Right lobe of liver (tissue), 6 donors: ENCODE data around the gene ANKRD31. TPM values are rescaled to one million over a fixed set of nuclear protein-coding genes. Genes with fewer than 3 reads are reported as not detected.
"Not testable (repeated sequence)": the region's sequence is repeated elsewhere in the genome, so short reads cannot be mapped to it uniquely, and the experiment has no call there.

Experiments used
- ATAC-seq, 4 donors: fragments of 200-7000 bp; cut with Tn5 transposase; one replicate each; pipeline ENCODE4 v1.9.1; 2020; ENCODE audit warnings: mild to moderate bottlenecking in 4 of 4, moderate library complexity in 4 of 4
- DNase-seq, 3 donors: peaks; one replicate each; pipeline ENCODE4 v3.0.0-alpha.2; 2020
- H3K27ac ChIP-seq, 3 donors: fragments of 200-600 bp; one replicate each; pipeline ENCODE4 v1.8.0; 2022
- H3K27me3 ChIP-seq, 2 donors: fragments of 200-600 bp; one replicate each; pipeline ENCODE4 v1.8.0; 2022
- H3K36me3 ChIP-seq, 4 donors: fragments of 200-600 bp; sonication (generic) in 1 of 4; one replicate each; pipeline versions ENCODE4 v1.5.1 to v1.8.0; 2017 to 2022; ENCODE audit warnings: control low read depth in 1 of 4
- H3K4me1 ChIP-seq, 4 donors: fragments of 200-600 bp; sonication (generic) in 1 of 4; one replicate each; pipeline versions ENCODE4 v1.5.1 to v1.8.0; 2017 to 2022; ENCODE audit warnings: control low read depth in 1 of 4
- H3K4me3 ChIP-seq, 3 donors: fragments of 200-600 bp; one replicate each; pipeline ENCODE4 v1.8.0; 2022
- H3K9me3 ChIP-seq, 4 donors: fragments of 200-600 bp; sonication (generic) in 1 of 4; one replicate each; pipeline versions ENCODE4 v1.5.1 to v1.8.0; 2017 to 2022; ENCODE audit warnings: control low read depth in 1 of 4
- CTCF ChIP-seq, 4 donors: fragments of 200-600 bp in 3 of 4; fragments of 450-650 bp in 1 of 4; IDR thresholded peaks; one replicate each; pipeline versions ENCODE4 v1.5.1 to v1.8.0; 2016 to 2022; ENCODE audit warnings: antibody characterized with exemption in 4 of 4, mild to moderate bottlenecking in 2 of 4
- POLR2A ChIP-seq: fragments of 450-650 bp; IDR thresholded peaks from one replicate; pipeline ENCODE4 v1.6.1; 2017; ENCODE audit warnings: antibody characterized with exemption, mild to moderate bottlenecking
- WGBS: methylation state at CpG from one replicate; pipeline ENCODE4 v1.1.6; 2018; ENCODE audit warnings: low coverage, low lambda C conversion rate; ENCODE audit not compliant: insufficient coverage; ENCODE audit errors: missing lambda C conversion rate; 5-methylcytosine and 5-hydroxymethylcytosine counted together
- intact Hi-C, 2 donors: fragments of 100-400 bp; cut with DNase I; formaldehyde crosslinking; loops; one replicate each; pipeline versions ENCODE4 v1.11.2 to v1.14.1; 2022
- total RNA-seq, 6 experiments: library from RNA; depleted of rRNA in 2 of 6; stranded (reverse); fragments of >200 nt in 2 of 6; fragmentation: NEBNext Ultra II Directional in 3 of 6; extraction: Animal tissue kit (Norgen Biotek cat#: 25700) in 3 of 6; gene quantifications; one replicate each; pipeline versions ENCODE4 v1.1.0 to v1.2.4, GENCODE V29; 2016 to 2023
- donor health status: DM: no; HTN: yes; CAD: no.
- donor health status: DM: no; HTN: no; CAD: no.
- donor health status: DM: no; HTN: no; CAD: no.
- donor health status: DM: no; HTN: yes; CAD: no.
- donor health status: DM: no; HTN: yes; CAD: no.

ANKRD31 gene
- total RNA-seq, 6 experiments from 2014 or later, result 0.02 to 0.15 (median 0.12) TPM; not detected in 1

GRCh38 chr5:75091597-75091996 is 145.1 kb downstream of the ANKRD31 start:
- H3K27me3 ChIP-seq, result no peaks in the 10 kb centered on the region
- no peak for TF ChIP-seq POLR2A
- no peak for TF ChIP-seq CTCF (IDR thresholded peaks at IDR 0.05)
- no peaks in the 10 kb centered on the region for H3K9me3 ChIP-seq
- H3K36me3 ChIP-seq, result no peaks in the 10 kb centered on the region
- DNase-seq (no peak), ATAC-seq (no peak)
- WGBS, result 93% methylated on average over 3 of the region's 3 CpGs
- H3K4me1 ChIP-seq, result no peaks in the 10 kb centered on the region
- H3K27ac ChIP-seq, result no peak overlapping the region
- H3K4me3 ChIP-seq, result no peak overlapping the region
- intact Hi-C loops, result no loop called here

- intact Hi-C loops, result no loop called here
- no peak overlapping the region for H3K27ac ChIP-seq
- no peak overlapping the region for H3K4me3 ChIP-seq
- H3K9me3 ChIP-seq, result no peaks in the 10 kb centered on the region
- no peaks in the 10 kb centered on the region for H3K27me3 ChIP-seq
- DNase-seq, result no peak
- H3K4me1 ChIP-seq, result no peaks in the 10 kb centered on the region
- ATAC-seq, result no peak
- WGBS, result 60% methylated on average over 1 of the region's 1 CpG
- no peaks in the 10 kb centered on the region for H3K36me3 ChIP-seq
- TF ChIP-seq CTCF (IDR thresholded peaks at IDR 0.05) (no peak), POLR2A (no peak)
Observed at GRCh38 chr5:75089662-75090061, 147.0 kb downstream of the ANKRD31 start.

DNA sequence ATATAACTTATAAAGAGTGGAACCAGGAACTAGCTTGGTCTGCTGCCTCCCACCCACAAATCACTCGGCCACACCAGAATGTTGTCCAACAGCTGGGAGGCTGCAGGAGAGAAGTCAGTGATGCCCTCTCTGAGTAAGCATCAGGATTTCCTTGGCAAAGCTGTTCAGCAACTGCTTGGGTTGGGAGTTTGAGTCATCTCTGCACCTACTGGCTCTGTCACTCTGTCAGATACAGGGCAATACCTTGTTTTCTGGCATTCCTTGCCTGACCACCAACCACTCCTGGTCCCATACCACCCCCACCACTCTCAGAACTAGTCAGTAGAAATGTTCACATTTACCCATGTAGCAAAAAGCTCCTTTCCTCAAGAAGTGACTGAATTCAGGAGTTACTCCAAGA is 147.5 kb downstream of the ANKRD31 start:
- TF ChIP-seq POLR2A (no peak), CTCF (IDR thresholded peaks at IDR 0.05) (no peak)

DNA sequence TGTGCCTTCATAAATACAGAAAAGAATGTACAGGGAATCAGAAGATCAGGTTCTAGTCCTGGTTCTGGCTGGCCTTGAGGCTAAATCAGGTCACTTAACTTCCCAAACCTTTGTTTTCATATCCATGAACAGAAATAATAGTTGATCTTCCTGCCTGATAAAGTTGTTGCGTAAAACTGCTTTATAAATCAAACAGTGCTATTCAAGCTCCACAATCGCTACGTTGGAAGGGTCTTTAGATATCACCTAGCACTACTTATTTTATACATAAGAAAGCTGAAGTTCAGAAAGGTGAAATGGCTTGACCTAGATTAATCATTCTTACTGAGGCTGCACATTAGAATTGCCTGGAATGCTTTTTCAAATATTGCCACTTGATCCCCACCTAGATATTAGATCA is 148.0 kb downstream of the ANKRD31 start:
- Histone ChIP-seq H3K4me3 (no peak overlapping the region), H3K36me3 (no peaks in the 10 kb centered on the region), H3K27me3 (no peaks in the 10 kb centered on the region), H3K27ac (no peak overlapping the region), H3K4me1 (no peaks in the 10 kb centered on the region), H3K9me3 (no peaks in the 10 kb centered on the region)
- TF ChIP-seq CTCF (IDR thresholded peaks at IDR 0.05) (no peak), POLR2A (no peak)
- DNase-seq (no peak), ATAC-seq (no peak)
- 93% methylated on average over 3 of the region's 3 CpGs for WGBS
- intact Hi-C loops, result no loop called here

More for the DNA sequence above, 147.5 kb downstream of the ANKRD31 start:
- no peak for DNase-seq
- H3K4me1 ChIP-seq, result no peaks in the 10 kb centered on the region
- H3K4me3 ChIP-seq, result no peak overlapping the region
- ATAC-seq, result no peak
- no peaks in the 10 kb centered on the region for H3K9me3 ChIP-seq
- intact Hi-C loops, result no loop called here
- no peak overlapping the region for H3K27ac ChIP-seq
- no CpG with 5 or more reads among the region's 1 CpG for WGBS
- H3K36me3 ChIP-seq, result no peaks in the 10 kb centered on the region
- no peaks in the 10 kb centered on the region for H3K27me3 ChIP-seq

- no peaks in the 10 kb centered on the region for H3K9me3 ChIP-seq
- intact Hi-C loops, result no loop called here
- WGBS, result 75% methylated on average over 2 of the region's 2 CpGs
- no peaks in the 10 kb centered on the region for H3K4me1 ChIP-seq
- TF ChIP-seq CTCF (IDR thresholded peaks at IDR 0.05) (no peak), POLR2A (no peak)
- ATAC-seq, result no peak
- H3K36me3 ChIP-seq, result no peaks in the 10 kb centered on the region
- H3K27ac ChIP-seq, result no peak overlapping the region
- no peak for DNase-seq
- H3K27me3 ChIP-seq, result no peaks in the 10 kb centered on the region
- H3K4me3 ChIP-seq, result no peak overlapping the region
Observed at GRCh38 chr5:75081510-75081909, 155.2 kb downstream of the ANKRD31 start.

- H3K4me1 ChIP-seq, DNase-seq, H3K27me3 ChIP-seq, H3K4me3 ChIP-seq, H3K36me3 ChIP-seq, H3K9me3 ChIP-seq, H3K27ac ChIP-seq, ATAC-seq, intact Hi-C loops: not testable (repeated sequence)
- 61% methylated on average over 3 of the region's 3 CpGs for WGBS
Observed at GRCh38 chr5:75079346-75079745, 157.3 kb downstream of the ANKRD31 start.
